22Rv1 (cell line): Measurements from ENCODE around the gene B4GALT5.

Source experiments
- ZFX ChIP-seq: fragments of 450-650 bp; IDR thresholded peaks from 2 replicates; pipeline ENCODE4 v1.6.1; 2017; ENCODE audit warnings: antibody characterized with exemption, borderline replicate concordance
- TF ChIP-seq, protein P1 (sequence below): fragments of 450-650 bp; IDR thresholded peaks from 2 replicates; pipeline ENCODE4 v1.5.1; 2017; ENCODE audit warnings: mild to moderate bottlenecking

DNA sequence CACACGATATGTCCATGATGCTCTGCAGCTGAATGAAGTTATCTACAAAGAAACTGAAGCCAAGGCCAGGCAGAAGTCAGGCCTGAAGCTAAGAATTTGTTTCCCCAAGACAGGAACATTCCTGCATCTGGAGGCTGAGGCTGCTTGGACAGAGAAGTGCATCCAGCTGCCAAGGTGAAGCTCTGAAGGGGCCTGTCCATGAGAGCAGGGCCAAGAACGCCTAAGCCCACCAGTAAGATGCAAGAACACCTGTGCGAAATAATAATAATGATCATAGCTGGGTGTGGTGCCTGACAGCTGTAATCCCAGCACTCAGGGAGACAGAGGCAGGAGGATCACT, 37.7 kb upstream of the B4GALT5 start:
- TF ChIP-seq, protein P1, sequence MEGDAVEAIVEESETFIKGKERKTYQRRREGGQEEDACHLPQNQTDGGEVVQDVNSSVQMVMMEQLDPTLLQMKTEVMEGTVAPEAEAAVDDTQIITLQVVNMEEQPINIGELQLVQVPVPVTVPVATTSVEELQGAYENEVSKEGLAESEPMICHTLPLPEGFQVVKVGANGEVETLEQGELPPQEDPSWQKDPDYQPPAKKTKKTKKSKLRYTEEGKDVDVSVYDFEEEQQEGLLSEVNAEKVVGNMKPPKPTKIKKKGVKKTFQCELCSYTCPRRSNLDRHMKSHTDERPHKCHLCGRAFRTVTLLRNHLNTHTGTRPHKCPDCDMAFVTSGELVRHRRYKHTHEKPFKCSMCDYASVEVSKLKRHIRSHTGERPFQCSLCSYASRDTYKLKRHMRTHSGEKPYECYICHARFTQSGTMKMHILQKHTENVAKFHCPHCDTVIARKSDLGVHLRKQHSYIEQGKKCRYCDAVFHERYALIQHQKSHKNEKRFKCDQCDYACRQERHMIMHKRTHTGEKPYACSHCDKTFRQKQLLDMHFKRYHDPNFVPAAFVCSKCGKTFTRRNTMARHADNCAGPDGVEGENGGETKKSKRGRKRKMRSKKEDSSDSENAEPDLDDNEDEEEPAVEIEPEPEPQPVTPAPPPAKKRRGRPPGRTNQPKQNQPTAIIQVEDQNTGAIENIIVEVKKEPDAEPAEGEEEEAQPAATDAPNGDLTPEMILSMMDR = no peak
- TF ChIP-seq ZFX = no peak
